Upper lobe of right lung (tissue), 1 donor: ENCODE measurements around the gene ZNF564. TPM values are rescaled to one million over a fixed set of nuclear protein-coding genes. Genes with fewer than 3 reads are reported as not detected.
"Not testable (repeated sequence)": the region's sequence is repeated elsewhere in the genome, so short reads cannot be mapped to it uniquely, and the experiment has no call there.

Experiments used
- ATAC-seq: fragments of 200-7000 bp; cut with Tn5 transposase; one replicate; pipeline ENCODE4 v1.9.1; 2020; ENCODE audit warnings: mild to moderate bottlenecking, moderate library complexity
- DNase-seq: peaks from one replicate; pipeline ENCODE4 v3.0.0-alpha.2; 2020
- H3K27ac ChIP-seq: fragments of 200-600 bp; one replicate; pipeline ENCODE4 v1.8.0; 2022
- H3K27me3 ChIP-seq: fragments of 200-600 bp; one replicate; pipeline ENCODE4 v1.8.0; 2022; ENCODE audit warnings: mild to moderate bottlenecking
- H3K36me3 ChIP-seq: fragments of 200-600 bp; one replicate; pipeline ENCODE4 v1.8.0; 2022
- H3K4me1 ChIP-seq: fragments of 200-600 bp; one replicate; pipeline ENCODE4 v1.8.0; 2022
- H3K4me3 ChIP-seq: fragments of 200-600 bp; one replicate; pipeline ENCODE4 v1.8.0; 2022; ENCODE audit warnings: mild to moderate bottlenecking
- H3K9me3 ChIP-seq: fragments of 200-600 bp; one replicate; pipeline ENCODE4 v1.8.0; 2022
- CTCF ChIP-seq: fragments of 200-600 bp; IDR thresholded peaks from one replicate; pipeline ENCODE4 v1.8.0; 2022; ENCODE audit warnings: antibody characterized with exemption
- intact Hi-C: fragments of 100-400 bp; cut with DNase I; formaldehyde crosslinking; loops from one replicate; pipeline ENCODE4 v1.11.0; 2022
- total RNA-seq: library from RNA; stranded (reverse); fragmentation: NEBNext Ultra II Directional; extraction: Animal tissue kit (Norgen Biotek cat#: 25700); gene quantifications from one replicate; pipeline ENCODE4 v1.2.1, GENCODE V29; 2021
- donor health status: DM: no; HTN: yes; CAD: no; lungs with severe emphysema.

The ZNF564 gene
- total RNA-seq, 1 donor from 2014 or later = 13.7 TPM

- TF ChIP-seq CTCF = no peak
- Histone ChIP-seq H3K36me3 (no peaks in the 10 kb centered on the region), H3K4me3 (no peak overlapping the region), H3K9me3 (no peaks in the 10 kb centered on the region), H3K27me3 (no peaks in the 10 kb centered on the region), H3K27ac (no peak overlapping the region), H3K4me1 (peaks cover 4% of the 10 kb centered on the region)
- intact Hi-C loops = no loop called here
- DNase-seq = no peak
- no peak for ATAC-seq
Measured at GRCh38 chr19:12496480-12496879, 54.8 kb downstream of the ZNF564 start.

GRCh38 chr19:12495002-12495802 lies 56.1 kb downstream of the ZNF564 start:
- peak; percentile 100 for ATAC-seq

DNA sequence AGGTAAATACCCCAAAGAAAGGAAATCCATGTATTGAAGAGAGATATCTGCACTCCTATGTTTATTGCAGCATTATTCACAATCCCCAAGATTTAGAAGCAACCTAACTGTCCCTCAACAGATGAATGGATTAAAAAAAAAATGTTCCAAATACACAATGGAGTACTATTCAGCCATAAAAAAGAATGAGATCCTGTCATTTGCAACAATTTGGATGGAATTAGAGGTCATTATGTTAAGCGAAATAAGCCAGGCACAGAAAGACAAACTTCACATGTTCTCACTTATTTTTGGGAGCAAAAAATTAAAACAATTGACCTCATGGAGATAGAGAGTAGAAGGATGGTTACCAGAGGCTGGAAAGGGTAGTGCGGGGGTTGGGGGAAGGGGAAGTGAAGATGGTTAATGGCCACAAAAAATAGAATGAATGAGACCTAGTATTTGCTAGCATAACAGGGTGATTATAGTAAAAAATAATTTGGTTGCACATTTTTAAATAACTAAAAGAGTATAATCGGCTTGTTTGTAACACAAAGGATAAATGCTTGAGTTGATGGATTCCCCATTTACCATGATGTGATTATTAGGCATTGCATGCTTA lies 56.9 kb downstream of the ZNF564 start:
- intact Hi-C loops = no loop called here

More at GRCh38 chr19:12495002-12495802, 56.1 kb downstream of the ZNF564 start:
- H3K4me1 ChIP-seq = peaks cover 4% of the 10 kb centered on the region
- peak overlapping the region; percentile 84 for H3K27ac ChIP-seq
- H3K9me3 ChIP-seq = no peaks in the 10 kb centered on the region
- H3K4me3 ChIP-seq = peak overlapping the region; percentile 57
- intact Hi-C loops = no loop called here
- DNase-seq = peak; percentile 96
- H3K36me3 ChIP-seq = no peaks in the 10 kb centered on the region
- no peaks in the 10 kb centered on the region for H3K27me3 ChIP-seq
- TF ChIP-seq CTCF = peak; percentile 45

DNA sequence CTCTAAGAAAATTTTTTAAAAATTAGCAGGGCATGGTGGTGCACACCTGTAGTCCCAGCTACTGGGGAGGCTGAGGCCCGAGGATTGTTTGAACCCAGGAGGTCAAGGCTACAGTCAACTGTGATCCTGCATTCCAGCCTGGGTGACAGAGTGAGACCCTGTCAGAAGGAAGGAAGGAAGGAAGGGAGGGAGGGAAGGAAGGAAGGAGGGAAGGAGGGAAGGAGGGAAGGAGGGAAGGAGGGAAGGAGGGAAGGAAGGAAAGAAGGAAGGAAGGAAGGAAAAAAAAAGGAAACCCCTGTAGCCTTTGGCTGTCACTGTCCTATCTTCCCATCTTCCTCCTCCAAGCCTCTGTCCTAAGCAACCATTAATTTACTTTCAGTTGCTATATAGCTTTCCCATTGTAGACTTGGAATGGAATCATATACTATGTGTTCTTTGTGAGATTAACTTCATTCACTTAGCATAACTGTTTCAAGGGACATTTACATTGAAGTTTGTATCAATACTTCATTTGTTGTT lies 65.0 kb downstream of the ZNF564 start:
- ATAC-seq, H3K36me3 ChIP-seq, H3K27me3 ChIP-seq, DNase-seq, H3K4me3 ChIP-seq, H3K27ac ChIP-seq, H3K9me3 ChIP-seq, intact Hi-C loops: not testable (repeated sequence)
- peaks cover 11% of the 10 kb centered on the region for H3K4me1 ChIP-seq

More for the DNA sequence above, 56.9 kb downstream of the ZNF564 start:
- no peaks in the 10 kb centered on the region for H3K9me3 ChIP-seq
- H3K27me3 ChIP-seq = no peaks in the 10 kb centered on the region
- peak overlapping the region; percentile 84 for H3K27ac ChIP-seq
- DNase-seq (no peak), ATAC-seq (no peak)
- H3K4me3 ChIP-seq = peak overlapping the region; percentile 57
- H3K36me3 ChIP-seq = no peaks in the 10 kb centered on the region
- no peak for TF ChIP-seq CTCF
- peaks cover 4% of the 10 kb centered on the region for H3K4me1 ChIP-seq

DNA sequence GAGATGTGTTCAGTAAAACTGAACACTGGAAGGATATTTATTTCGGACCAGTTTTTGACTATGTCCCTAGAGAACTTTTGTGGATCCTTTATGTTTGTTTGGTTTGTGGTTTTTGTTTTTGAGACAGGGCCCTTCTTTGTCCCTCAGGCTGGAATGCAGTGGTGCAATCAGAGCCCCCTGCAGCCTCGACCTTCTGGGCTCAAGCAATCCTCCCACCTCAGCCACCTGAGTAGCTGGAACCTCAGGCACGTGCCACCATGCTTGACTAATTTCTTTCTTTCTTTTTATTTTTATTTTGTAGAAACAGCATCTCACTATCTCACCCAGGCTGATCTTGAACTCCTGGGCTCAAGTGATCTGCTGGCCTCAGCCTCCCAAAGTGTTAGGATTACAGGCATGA lies 65.7 kb downstream of the ZNF564 start:
- no peaks in the 10 kb centered on the region for H3K27me3 ChIP-seq
- ATAC-seq = no peak
- no peaks in the 10 kb centered on the region for H3K9me3 ChIP-seq
- TF ChIP-seq CTCF = no peak
- no peaks in the 10 kb centered on the region for H3K36me3 ChIP-seq
- intact Hi-C loops = no loop called here
- no peak overlapping the region for H3K27ac ChIP-seq
- DNase-seq = no peak
- H3K4me1 ChIP-seq = peaks cover 11% of the 10 kb centered on the region
- no peak overlapping the region for H3K4me3 ChIP-seq

GRCh38 chr19:12485052-12485416 lies 66.2 kb downstream of the ZNF564 start:
- no peaks in the 10 kb centered on the region for H3K27me3 ChIP-seq
- peak overlapping the region; percentile 81 for H3K27ac ChIP-seq
- TF ChIP-seq CTCF = no peak
- no peaks in the 10 kb centered on the region for H3K9me3 ChIP-seq
- H3K4me3 ChIP-seq = peak overlapping the region; percentile 97
- DNase-seq (no peak), ATAC-seq (peak; percentile 44)
- H3K4me1 ChIP-seq = peaks cover 11% of the 10 kb centered on the region
- intact Hi-C loops = no loop called here
- no peaks in the 10 kb centered on the region for H3K36me3 ChIP-seq
